GM12891 (cell line): ENCODE measurements around the gene USP30.

Experiments used
- POLR2A ChIP-seq: IDR thresholded peaks from 2 replicates; pipeline ENCODE4 v1.6.1; 2011; ENCODE audit warnings: low read depth, low read length, control low read depth
- SPI1 ChIP-seq: IDR thresholded peaks from 2 replicates; pipeline ENCODE4 v1.6.1; 2011; ENCODE audit warnings: low read depth, low read length, control low read depth

GRCh38 chr12:109127533-109128242 lies 75.3 kb downstream of the USP30 start:
- TF ChIP-seq SPI1 (no peak), POLR2A (no peak)
